HepG2 (cell line): Measurements from ENCODE around the gene ATP6V0D1. TPM values are rescaled to one million over a fixed set of nuclear protein-coding genes. Genes with fewer than 3 reads are reported as not detected.

Source experiments
- ESRRA ChIP-seq: sonication (generic); formaldehyde crosslinking; IDR thresholded peaks from 2 replicates; pipeline ENCODE4 v1.5.1; 2020; ENCODE audit warnings: mild to moderate bottlenecking, low read depth, missing genetic modification reagents
- EZH2 ChIP-seq: conservative IDR thresholded peaks from 2 replicates; pipeline ENCODE4 v1.6.1; 2012; ENCODE audit warnings: mild to moderate bottlenecking, low read depth, low read length, moderate library complexity
- FOXK2 ChIP-seq: fragments of 450-650 bp; IDR thresholded peaks from 2 replicates; pipeline ENCODE4 v1.6.1; 2016
- GLI4 ChIP-seq: sonication (generic); formaldehyde crosslinking; IDR thresholded peaks from 2 replicates; pipeline ENCODE4 v1.5.1; 2020; ENCODE audit warnings: missing genetic modification reagents, mild to moderate bottlenecking, moderate library complexity, borderline replicate concordance
- GPN1 ChIP-seq: sonication (generic); formaldehyde crosslinking; IDR thresholded peaks from 2 replicates; pipeline ENCODE4 v1.5.1; 2020; ENCODE audit warnings: missing genetic modification reagents, borderline replicate concordance
- MIER3 ChIP-seq: IDR thresholded peaks from 2 replicates; pipeline ENCODE4 v1.6.1; 2016; ENCODE audit warnings: missing compliant biosample characterization, borderline replicate concordance
- NR2F2 ChIP-seq: IDR thresholded peaks from 2 replicates; pipeline ENCODE4 v1.6.1; 2012; ENCODE audit warnings: low read depth, inconsistent platforms, borderline replicate concordance
- ONECUT2 ChIP-seq: sonication (generic); formaldehyde crosslinking; IDR thresholded peaks from 2 replicates; pipeline ENCODE4 v1.4.0; 2020; ENCODE audit warnings: missing genetic modification reagents
- PHF5A ChIP-seq: IDR thresholded peaks from one replicate; pipeline ENCODE4 v1.6.1; 2018; ENCODE audit warnings: low read depth, missing genetic modification reagents; ENCODE audit not compliant: unreplicated experiment
- RCOR2 ChIP-seq: IDR thresholded peaks from 2 replicates; pipeline ENCODE4 v1.6.1; 2016; ENCODE audit warnings: missing biosample characterization, missing genetic modification reagents
- SP1 ChIP-seq, 2 experiments: fragments of 450-650 bp in 1 of 2; sonication (generic) in 1 of 2; formaldehyde crosslinking in 1 of 2; IDR thresholded peaks; 2 replicates each; pipeline versions ENCODE4 v1.4.0 to v1.6.1; 2016 to 2020; ENCODE audit warnings: missing genetic modification reagents in 1 of 2
- TP53 ChIP-seq: sonication (generic); formaldehyde crosslinking; conservative IDR thresholded peaks from 2 replicates; pipeline ENCODE4 v1.4.0; 2020; ENCODE audit warnings: missing genetic modification reagents
- U2AF1 ChIP-seq: fragments of 200-400 bp; formaldehyde crosslinking; optimal IDR thresholded peaks from 2 replicates; pipeline ENCODE3; 2017; ENCODE audit warnings: mild to moderate bottlenecking, low read depth, low read length
- ZKSCAN5 ChIP-seq: sonication (generic); formaldehyde crosslinking; IDR thresholded peaks from 2 replicates; pipeline ENCODE4 v1.5.1; 2020; ENCODE audit warnings: mild to moderate bottlenecking, missing genetic modification reagents
- ZNF205 ChIP-seq: IDR thresholded peaks from 2 replicates; pipeline ENCODE4 v1.6.1; 2018; ENCODE audit warnings: missing biosample characterization, missing genetic modification reagents
- ZNF256 ChIP-seq: sonication (generic); formaldehyde crosslinking; conservative IDR thresholded peaks from 2 replicates; pipeline ENCODE4 v1.4.0; 2020; ENCODE audit warnings: missing genetic modification reagents
- ZNF335 ChIP-seq: sonication (generic); formaldehyde crosslinking; IDR thresholded peaks from 2 replicates; pipeline ENCODE4 v1.4.0; 2020; ENCODE audit warnings: missing genetic modification reagents
- ZNF496 ChIP-seq: sonication (generic); formaldehyde crosslinking; IDR thresholded peaks from 2 replicates; pipeline ENCODE4 v1.8.1; 2023; ENCODE audit warnings: mild to moderate bottlenecking, moderate library complexity, missing genetic modification reagents; ENCODE audit not compliant: insufficient replicate concordance
- ZNF556 ChIP-seq: sonication (generic); formaldehyde crosslinking; IDR thresholded peaks from 2 replicates; pipeline ENCODE4 v1.4.0; 2020; ENCODE audit warnings: mild to moderate bottlenecking, missing genetic modification reagents, borderline replicate concordance
- ZNF576 ChIP-seq: sonication (generic); formaldehyde crosslinking; IDR thresholded peaks from 2 replicates; pipeline ENCODE4 v1.4.0; 2020; ENCODE audit warnings: mild to moderate bottlenecking, missing genetic modification reagents
- ZNF580 ChIP-seq: IDR thresholded peaks from 2 replicates; pipeline ENCODE4 v1.6.1; 2016; ENCODE audit warnings: low read depth, borderline replicate concordance
- ZNF597 ChIP-seq: sonication (generic); formaldehyde crosslinking; IDR thresholded peaks from 2 replicates; pipeline ENCODE4 v1.5.0; 2020; ENCODE audit warnings: missing genetic modification reagents
- ZNF615 ChIP-seq: sonication (generic); formaldehyde crosslinking; IDR thresholded peaks from 2 replicates; pipeline ENCODE4 v1.5.0; 2020; ENCODE audit warnings: mild to moderate bottlenecking, missing genetic modification reagents, borderline replicate concordance
- ZNF781 ChIP-seq: sonication (generic); formaldehyde crosslinking; IDR thresholded peaks from 2 replicates; pipeline ENCODE4 v1.5.1; 2020; ENCODE audit warnings: borderline replicate concordance, mild to moderate bottlenecking, missing genetic modification reagents; ENCODE audit errors: not compliant biosample characterization
- ZNF790 ChIP-seq: sonication (generic); formaldehyde crosslinking; IDR thresholded peaks from 2 replicates; pipeline ENCODE4 v1.8.0; 2022; ENCODE audit warnings: missing genetic modification reagents, mild to moderate bottlenecking, borderline replicate concordance
- ZSCAN31 ChIP-seq: sonication (generic); formaldehyde crosslinking; IDR thresholded peaks from 2 replicates; pipeline ENCODE4 v1.5.0; 2020; ENCODE audit warnings: low read depth, mild to moderate bottlenecking, missing genetic modification reagents
- polyA plus RNA-seq, 8 experiments: library from polyadenylated mRNA; depleted of rRNA in 3 of 8; stranded (reverse) in 7 of 8; unstranded in 1 of 8; fragments of >200 nt; fragmentation: Illumina TruSeq in 4 of 8; extraction: Trizol in 4 of 8; gene quantifications; 2 replicates each; pipeline versions ENCODE4 v1.2.1 to v1.2.3, GENCODE V29; 2011 to 2016; ENCODE audit warnings: low read depth in 4 of 8, missing spikeins in 1 of 8, mixed read lengths in 1 of 8; ENCODE audit not compliant: insufficient read depth in 1 of 8
- total RNA-seq, 5 experiments: library from RNA; depleted of rRNA; stranded (reverse); fragments of >200 nt; fragmentation: Illumina TruSeq; extraction: Trizol; gene quantifications; 2 replicates each; pipeline ENCODE4 v1.2.3, GENCODE V29; 2016; ENCODE audit warnings: low read depth in 1 of 5
- TF ChIP-seq, protein P1 (sequence below): sonication (generic); formaldehyde crosslinking; IDR thresholded peaks from 2 replicates; pipeline ENCODE4 v1.8.1; 2023; ENCODE audit warnings: mild to moderate bottlenecking, missing genetic modification reagents
- TF ChIP-seq, protein P2 (sequence below): IDR thresholded peaks from 2 replicates; pipeline ENCODE4 v1.6.1; 2018; ENCODE audit warnings: missing genetic modification reagents

Gene ATP6V0D1
- total and polyA plus RNA-seq, 2 of the 13 experiments (the other 11 are each of a cell fraction or from before 2014, with no cell fraction given), result 51.1 to 61.3 TPM

DNA sequence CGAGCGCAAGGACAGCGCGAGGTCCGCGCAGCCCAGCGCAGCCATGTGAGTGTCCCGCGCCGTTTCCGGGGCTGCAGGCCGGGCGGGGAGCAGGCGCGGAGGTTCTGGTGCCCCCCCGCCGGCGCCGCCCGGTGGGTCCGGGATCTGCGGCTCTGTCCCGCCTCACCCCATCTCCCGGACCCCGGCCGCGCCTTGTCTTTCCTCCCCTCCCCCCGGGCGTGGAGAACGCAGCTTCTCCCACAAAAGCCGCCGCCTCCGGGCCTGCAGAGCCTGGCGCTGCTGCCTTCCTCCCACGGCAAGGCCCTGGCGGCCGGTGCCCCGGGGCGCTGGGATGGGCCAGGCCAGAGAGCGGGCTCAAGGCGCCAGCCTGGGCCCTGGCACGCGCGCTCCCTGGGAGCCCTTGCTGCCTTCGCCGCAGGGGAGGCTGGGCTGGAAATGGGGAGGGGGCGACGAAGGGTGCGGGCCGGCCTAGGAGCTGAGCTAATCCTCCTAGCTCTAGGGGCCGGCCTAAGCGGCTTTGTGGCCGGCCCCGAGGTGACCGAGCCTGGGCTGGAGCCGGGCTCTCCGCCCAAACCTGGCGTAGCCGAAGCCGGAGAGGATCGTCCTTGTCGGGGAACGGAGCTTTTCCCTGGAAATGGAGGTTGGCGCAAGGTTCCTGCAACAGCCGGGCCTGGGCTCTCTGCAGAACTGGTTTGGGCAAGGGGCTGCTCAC lies 48.1 kb upstream of the ATP6V0D1 start (continued):
- no peak for TF ChIP-seq ZNF256
- TF ChIP-seq MIER3 (CRISPR knock-in tag), result no peak
- TF ChIP-seq ZNF597, result no peak
- no peak for TF ChIP-seq TP53 (CRISPR knock-in tag)
- no peak; the same call in 1 of the 2 replicates for TF ChIP-seq NR2F2
- TF ChIP-seq RCOR2, result no peak
- no peak for TF ChIP-seq PHF5A (CRISPR knock-in tag)
- TF ChIP-seq, protein P1, sequence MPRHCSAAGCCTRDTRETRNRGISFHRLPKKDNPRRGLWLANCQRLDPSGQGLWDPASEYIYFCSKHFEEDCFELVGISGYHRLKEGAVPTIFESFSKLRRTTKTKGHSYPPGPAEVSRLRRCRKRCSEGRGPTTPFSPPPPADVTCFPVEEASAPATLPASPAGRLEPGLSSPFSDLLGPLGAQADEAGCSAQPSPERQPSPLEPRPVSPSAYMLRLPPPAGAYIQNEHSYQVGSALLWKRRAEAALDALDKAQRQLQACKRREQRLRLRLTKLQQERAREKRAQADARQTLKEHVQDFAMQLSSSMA (CRISPR knock-in tag), result 0 out of 2 replicates have a peak, but pooled peaks have one; percentile 2
- no peak for TF ChIP-seq SP1 (IDR thresholded peaks at IDR 0.05)
- no peak for TF ChIP-seq SP1 (CRISPR knock-in tag; IDR thresholded peaks at IDR 0.05)
- no peak; the same call in 1 of the 2 replicates for TF ChIP-seq GLI4 (CRISPR knock-in tag)
- TF ChIP-seq ZNF615 (CRISPR knock-in tag), result no peak
- no peak for TF ChIP-seq GPN1
- TF ChIP-seq ZNF781, result no peak
- TF ChIP-seq ONECUT2, result no peak
- TF ChIP-seq ESRRA (CRISPR knock-in tag), result 0 out of 2 replicates have a peak, but pooled peaks have one; percentile 33
- TF ChIP-seq FOXK2, result no peak
- TF ChIP-seq U2AF1, result no peak
- no peak for TF ChIP-seq ZNF556 (CRISPR knock-in tag)
- TF ChIP-seq, protein P2, sequence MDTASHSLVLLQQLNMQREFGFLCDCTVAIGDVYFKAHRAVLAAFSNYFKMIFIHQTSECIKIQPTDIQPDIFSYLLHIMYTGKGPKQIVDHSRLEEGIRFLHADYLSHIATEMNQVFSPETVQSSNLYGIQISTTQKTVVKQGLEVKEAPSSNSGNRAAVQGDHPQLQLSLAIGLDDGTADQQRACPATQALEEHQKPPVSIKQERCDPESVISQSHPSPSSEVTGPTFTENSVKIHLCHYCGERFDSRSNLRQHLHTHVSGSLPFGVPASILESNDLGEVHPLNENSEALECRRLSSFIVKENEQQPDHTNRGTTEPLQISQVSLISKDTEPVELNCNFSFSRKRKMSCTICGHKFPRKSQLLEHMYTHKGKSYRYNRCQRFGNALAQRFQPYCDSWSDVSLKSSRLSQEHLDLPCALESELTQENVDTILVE (CRISPR knock-in tag), result no peak
- no peak for TF ChIP-seq ZNF205 (CRISPR knock-in tag)
- no peak for TF ChIP-seq ZNF790 (CRISPR knock-in tag)
- TF ChIP-seq ZNF335 (CRISPR knock-in tag), result no peak
- no peak for TF ChIP-seq ZKSCAN5
- TF ChIP-seq ZSCAN31 (CRISPR knock-in tag), result no peak; the same call in 1 of the 2 replicates
- no peak for TF ChIP-seq ZNF580 (CRISPR knock-in tag)
- no peak for TF ChIP-seq ZNF496
- no peak for TF ChIP-seq ZNF576
- TF ChIP-seq EZH2, result no peak
